Measurements from ENCODE around the gene AQR.
"Not testable (repeated sequence)": the region's sequence is repeated elsewhere in the genome, so short reads cannot be mapped to it uniquely, and the experiment has no call there.

The AQR gene

GRCh38 chr15:34951993-34952392 is 17.5 kb downstream of the AQR start:
- no peak for DNase-seq

- no peak for DNase-seq
Observed at GRCh38 chr15:34944936-34945335, 24.6 kb downstream of the AQR start.

GRCh38 chr15:34943711-34944110 is 25.8 kb downstream of the AQR start:
- no peak for DNase-seq

GRCh38 chr15:34943264-34943663 is 26.3 kb downstream of the AQR start:
- DNase-seq: not testable (repeated sequence)

GRCh38 chr15:34942363-34942762 is 27.2 kb downstream of the AQR start:
- no peak for DNase-seq

GRCh38 chr15:34941831-34942230 is 27.7 kb downstream of the AQR start:
- DNase-seq: no peak

- no peak for DNase-seq
Observed at GRCh38 chr15:34941185-34941698, 28.3 kb downstream of the AQR start.

GRCh38 chr15:34933432-34933975 is 36.0 kb downstream of the AQR start:
- DNase-seq: no peak

GRCh38 chr15:34928349-34928748 is 41.2 kb downstream of the AQR start:
- DNase-seq: not testable (repeated sequence)

- DNase-seq: no peak
Observed at GRCh38 chr15:34927726-34928125, 41.8 kb downstream of the AQR start.

GRCh38 chr15:34914317-34914716 is 55.2 kb downstream of the AQR start:
- DNase-seq: no peak

GRCh38 chr15:34905047-34905446 is 64.5 kb downstream of the AQR start:
- no peak for DNase-seq

- DNase-seq: no peak
Observed at GRCh38 chr15:34904527-34904926, 65.0 kb downstream of the AQR start.

- DNase-seq: no peak
Observed at GRCh38 chr15:34900748-34901147, 68.8 kb downstream of the AQR start.

GRCh38 chr15:34896183-34896582 is 73.4 kb downstream of the AQR start:
- DNase-seq: no peak

- no peak for DNase-seq
Observed at GRCh38 chr15:34893967-34894366, 75.6 kb downstream of the AQR start.

GRCh38 chr15:34892963-34893591 is 76.5 kb downstream of the AQR start:
- no peak for DNase-seq

- DNase-seq: no peak
Observed at GRCh38 chr15:34890424-34890823, 79.1 kb downstream of the AQR start.

- no peak for DNase-seq
Observed at GRCh38 chr15:34889476-34889875, 80.1 kb downstream of the AQR start.

- no peak for DNase-seq
Observed at GRCh38 chr15:34886134-34886533, 83.4 kb downstream of the AQR start.

GRCh38 chr15:34883633-34884032 is 85.9 kb downstream of the AQR start:
- no peak for DNase-seq

- no peak for DNase-seq
Observed at GRCh38 chr15:34883042-34883441, 86.5 kb downstream of the AQR start.

GRCh38 chr15:34879107-34879506 is 90.4 kb downstream of the AQR start:
- DNase-seq: no peak

- DNase-seq: no peak
Observed at GRCh38 chr15:34876640-34877039, 92.9 kb downstream of the AQR start.

GRCh38 chr15:34869110-34869509 is 100.4 kb downstream of the AQR start:
- no peak for DNase-seq
